Right lobe of liver (tissue), 6 donors: ENCODE results near the gene KCNK17. TPM values are rescaled to one million over a fixed set of nuclear protein-coding genes. Genes with fewer than 3 reads are reported as not detected.

ENCODE experiments used
- ATAC-seq, 4 donors: fragments of 200-7000 bp; cut with Tn5 transposase; one replicate each; pipeline ENCODE4 v1.9.1; 2020; ENCODE audit warnings: mild to moderate bottlenecking in 4 of 4, moderate library complexity in 4 of 4
- DNase-seq, 3 donors: peaks; one replicate each; pipeline ENCODE4 v3.0.0-alpha.2; 2020
- H3K27ac ChIP-seq, 3 donors: fragments of 200-600 bp; one replicate each; pipeline ENCODE4 v1.8.0; 2022
- H3K27me3 ChIP-seq, 2 donors: fragments of 200-600 bp; one replicate each; pipeline ENCODE4 v1.8.0; 2022
- H3K36me3 ChIP-seq, 4 donors: fragments of 200-600 bp; sonication (generic) in 1 of 4; one replicate each; pipeline versions ENCODE4 v1.5.1 to v1.8.0; 2017 to 2022; ENCODE audit warnings: control low read depth in 1 of 4
- H3K4me1 ChIP-seq, 4 donors: fragments of 200-600 bp; sonication (generic) in 1 of 4; one replicate each; pipeline versions ENCODE4 v1.5.1 to v1.8.0; 2017 to 2022; ENCODE audit warnings: control low read depth in 1 of 4
- H3K4me3 ChIP-seq, 3 donors: fragments of 200-600 bp; one replicate each; pipeline ENCODE4 v1.8.0; 2022
- H3K9me3 ChIP-seq, 4 donors: fragments of 200-600 bp; sonication (generic) in 1 of 4; one replicate each; pipeline versions ENCODE4 v1.5.1 to v1.8.0; 2017 to 2022; ENCODE audit warnings: control low read depth in 1 of 4
- CTCF ChIP-seq, 4 donors: fragments of 200-600 bp in 3 of 4; fragments of 450-650 bp in 1 of 4; IDR thresholded peaks; one replicate each; pipeline versions ENCODE4 v1.5.1 to v1.8.0; 2016 to 2022; ENCODE audit warnings: antibody characterized with exemption in 4 of 4, mild to moderate bottlenecking in 2 of 4
- POLR2A ChIP-seq: fragments of 450-650 bp; IDR thresholded peaks from one replicate; pipeline ENCODE4 v1.6.1; 2017; ENCODE audit warnings: antibody characterized with exemption, mild to moderate bottlenecking
- WGBS: methylation state at CpG from one replicate; pipeline ENCODE4 v1.1.6; 2018; ENCODE audit warnings: low coverage, low lambda C conversion rate; ENCODE audit not compliant: insufficient coverage; ENCODE audit errors: missing lambda C conversion rate; 5-methylcytosine and 5-hydroxymethylcytosine counted together
- intact Hi-C, 2 donors: fragments of 100-400 bp; cut with DNase I; formaldehyde crosslinking; loops; one replicate each; pipeline versions ENCODE4 v1.11.2 to v1.14.1; 2022
- total RNA-seq, 6 experiments: library from RNA; depleted of rRNA in 2 of 6; stranded (reverse); fragments of >200 nt in 2 of 6; fragmentation: NEBNext Ultra II Directional in 3 of 6; extraction: Animal tissue kit (Norgen Biotek cat#: 25700) in 3 of 6; gene quantifications; one replicate each; pipeline versions ENCODE4 v1.1.0 to v1.2.4, GENCODE V29; 2016 to 2023
- donor health status: DM: no; HTN: yes; CAD: no.
- donor health status: DM: no; HTN: no; CAD: no.
- donor health status: DM: no; HTN: no; CAD: no.
- donor health status: DM: no; HTN: yes; CAD: no.
- donor health status: DM: no; HTN: yes; CAD: no.

Gene KCNK17
- total RNA-seq, 6 experiments from 2014 or later: 0.31 to 0.77 (median 0.39) TPM; not detected in 1

DNA sequence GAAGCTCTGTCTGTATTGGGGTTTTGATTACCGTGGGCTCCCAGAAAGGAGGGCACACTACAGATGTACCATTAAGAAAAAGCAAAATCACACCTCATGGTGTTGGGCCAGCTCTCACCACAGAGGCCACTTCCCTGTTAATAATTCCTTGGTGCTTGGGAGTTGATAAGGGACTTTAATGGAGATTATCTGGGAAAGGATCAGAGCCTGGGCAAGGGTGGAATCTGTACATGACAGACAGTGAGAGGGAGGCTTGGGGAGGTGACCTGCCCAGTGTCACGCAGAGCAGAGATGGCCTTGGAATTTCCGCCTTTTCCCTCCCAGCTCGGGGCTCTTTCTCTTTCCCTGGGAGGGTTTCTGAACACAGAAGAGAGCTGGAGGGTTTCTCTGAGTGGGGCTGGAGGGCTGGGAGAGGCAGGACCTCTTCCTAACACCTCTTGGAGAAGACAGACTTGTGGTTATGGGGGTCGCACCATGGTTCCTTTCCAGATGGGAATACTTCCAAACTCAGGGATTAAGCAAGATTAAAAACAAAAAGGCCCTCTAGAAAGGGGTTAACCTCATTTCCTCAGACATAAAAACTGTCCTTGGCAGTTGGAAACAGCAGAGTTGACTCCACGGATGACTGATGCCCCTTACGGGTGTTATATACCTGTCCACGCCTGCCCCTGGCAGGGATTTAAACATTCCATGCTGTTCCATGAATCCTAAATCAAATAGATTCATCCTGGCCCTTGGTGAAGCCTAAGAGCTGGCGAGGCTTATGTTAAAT, 25.1 kb upstream of the KCNK17 start:
- Histone ChIP-seq H3K4me1 (no peaks in the 10 kb centered on the region), H3K4me3 (no peak overlapping the region), H3K27me3 (no peaks in the 10 kb centered on the region), H3K27ac (no peak overlapping the region), H3K36me3 (no peaks in the 10 kb centered on the region), H3K9me3 (no peaks in the 10 kb centered on the region)
- no peak for ATAC-seq
- 57% methylated on average over 8 of the region's 9 CpGs for WGBS
- TF ChIP-seq CTCF (IDR thresholded peaks at IDR 0.05) (no peak), POLR2A (no peak)
- DNase-seq: no peak
- intact Hi-C loops: no loop called here

DNA sequence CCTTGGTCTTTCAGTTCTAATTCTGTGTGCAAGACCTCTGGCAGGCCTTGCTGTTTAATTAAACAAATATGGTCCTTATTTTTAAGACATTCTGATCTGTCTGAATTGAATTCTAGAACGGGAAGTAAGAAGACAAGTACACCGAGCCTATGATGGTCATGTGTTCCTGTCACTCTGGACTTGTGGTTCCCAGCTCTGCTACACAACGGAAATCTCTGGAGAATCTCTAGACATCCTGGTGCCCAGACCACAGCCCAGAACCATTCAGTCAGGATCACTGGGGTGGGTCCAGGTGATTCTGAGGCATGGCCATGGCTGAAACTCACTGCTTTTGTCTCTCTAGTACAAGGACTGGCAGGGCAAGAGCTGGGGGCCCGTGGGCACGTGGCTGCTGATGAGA, 24.2 kb upstream of the KCNK17 start:
- WGBS: 73% methylated on average over 3 of the region's 5 CpGs
- H3K4me3 ChIP-seq: no peak overlapping the region
- intact Hi-C loops: no loop called here
- no peak overlapping the region for H3K27ac ChIP-seq
- no peak for TF ChIP-seq POLR2A
- TF ChIP-seq CTCF (IDR thresholded peaks at IDR 0.05): no peak
- H3K4me1 ChIP-seq: no peaks in the 10 kb centered on the region
- H3K36me3 ChIP-seq: no peaks in the 10 kb centered on the region
- H3K27me3 ChIP-seq: no peaks in the 10 kb centered on the region
- H3K9me3 ChIP-seq: no peaks in the 10 kb centered on the region
- DNase-seq (no peak), ATAC-seq (no peak)

- TF ChIP-seq CTCF (IDR thresholded peaks at IDR 0.05) (no peak), POLR2A (no peak)
- H3K27me3 ChIP-seq: no peaks in the 10 kb centered on the region
- DNase-seq (no peak), ATAC-seq (peak; percentile 26 to 39 (median 34))
- H3K4me1 ChIP-seq: no peaks in the 10 kb centered on the region
- 18% methylated on average over 4 of the region's 5 CpGs for WGBS
- intact Hi-C loops: no loop called here
- no peak overlapping the region for H3K4me3 ChIP-seq
- H3K9me3 ChIP-seq: no peaks in the 10 kb centered on the region
- H3K27ac ChIP-seq: no peak overlapping the region
- H3K36me3 ChIP-seq: no peaks in the 10 kb centered on the region
These were observed 21.7 kb upstream of the KCNK17 start for GRCh38 chr6:39335780-39336545.

DNA sequence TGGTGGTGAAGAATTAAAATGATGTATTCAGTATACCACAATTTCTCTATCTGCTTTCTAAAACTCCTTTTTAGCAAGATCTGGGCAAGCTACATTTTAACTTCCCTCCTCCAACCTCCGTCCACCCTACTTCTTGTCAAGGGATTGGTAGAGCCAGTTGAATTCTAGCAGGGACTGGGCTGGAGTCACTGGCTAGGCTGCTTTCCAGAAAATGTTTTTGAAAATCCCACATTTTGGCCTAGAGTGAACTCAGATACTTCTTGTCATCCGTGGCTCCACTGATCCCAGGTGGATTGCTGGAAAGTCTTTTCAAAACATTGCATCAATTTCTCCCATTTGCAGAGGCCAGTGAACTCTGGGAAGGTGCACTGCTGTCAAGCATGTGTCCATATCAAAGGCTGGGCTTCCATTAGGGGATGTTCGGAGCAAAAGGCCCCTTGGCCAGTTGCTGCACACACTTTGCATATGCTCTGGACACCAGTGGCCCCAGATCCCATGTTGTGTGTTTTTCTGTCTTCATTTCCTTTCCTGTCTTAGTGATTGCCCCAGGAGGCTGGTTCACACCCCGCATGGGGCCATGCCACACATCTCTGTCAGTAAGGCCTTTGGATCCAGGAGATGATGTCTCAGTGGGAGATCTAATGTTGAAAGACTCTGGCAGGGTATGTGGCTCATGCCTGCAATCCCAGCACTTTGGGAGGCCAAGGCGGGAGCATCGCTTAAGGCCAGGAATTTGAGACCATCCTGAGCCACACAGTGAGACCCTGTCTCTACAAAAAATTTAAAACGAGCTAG, 19.6 kb upstream of the KCNK17 start:
- no peak for DNase-seq
- TF ChIP-seq CTCF (IDR thresholded peaks at IDR 0.05) (no peak), POLR2A (no peak)
- 66% methylated on average over 6 of the region's 7 CpGs for WGBS

More for the DNA sequence above, 19.6 kb upstream of the KCNK17 start:
- no peak for ATAC-seq
- Histone ChIP-seq H3K27me3 (no peaks in the 10 kb centered on the region), H3K36me3 (no peaks in the 10 kb centered on the region), H3K27ac (no peak overlapping the region), H3K9me3 (no peaks in the 10 kb centered on the region), H3K4me3 (no peak overlapping the region), H3K4me1 (no peaks in the 10 kb centered on the region)
- intact Hi-C loops: no loop called here
